ENCODE measurements around the gene PDZRN3. TPM values are rescaled to one million over a fixed set of nuclear protein-coding genes. Genes with fewer than 3 reads are reported as not detected.
A peak's percentile ranks its signal among the peaks of the same experiment; 100 is the strongest.

The PDZRN3 gene
- polyA plus RNA-seq, 1 of the 3 experiments (the other 2 are of a cell fraction) = 10.3 TPM

DNA sequence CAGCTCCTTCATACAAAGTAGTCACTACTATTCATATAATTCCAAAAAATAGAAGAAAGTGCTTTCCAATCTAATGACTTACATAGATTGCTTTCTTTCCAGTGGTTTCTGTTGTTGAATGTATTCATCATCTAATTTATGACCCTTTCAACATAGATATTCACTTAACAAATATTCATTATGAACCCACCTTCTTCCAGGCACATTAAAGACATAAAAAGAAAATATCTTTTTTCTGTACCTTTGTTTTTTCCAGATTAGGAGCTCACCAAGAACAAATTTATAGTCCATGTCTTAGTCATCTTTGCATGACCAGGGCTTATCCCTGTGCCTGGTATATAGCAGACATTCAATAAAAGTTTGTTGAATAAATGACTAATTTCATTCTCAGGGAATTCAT, 32.4 kb upstream of the PDZRN3 start:
- CTCF ChIA-PET = interaction anchor here (1.4 kb wide), 1 partner anchor 11 kb away, joined by 3 read pairs; no protein-coding TSS in a partner anchor
- no peak overlapping the region for H3K4me3 ChIP-seq (ENCODE audit: low read depth in 2 of 2, low read length in 1 of 2)

More for the DNA sequence above, 32.4 kb upstream of the PDZRN3 start:
- DNase-seq = no peak
- Histone ChIP-seq H3K27me3 (ENCODE audit: insufficient read depth) (no peaks in the 10 kb centered on the region), H3K4me1 (ENCODE audit: control insufficient read depth in 1 of 2, insufficient read depth in 2 of 2, low read depth in 1 of 2, low read length in 1 of 2) (no peaks in the 10 kb centered on the region; a peak in 2 of 4 replicates), H3K27ac (ENCODE audit: low read depth in 2 of 2, low read length in 1 of 2) (peak overlapping the region; percentile 51 to 69; a peak in 3 of 4 replicates), H3K9ac (no peak overlapping the region), H3K9me3 (no peaks in the 10 kb centered on the region), H3K36me3 (replicated peaks in 1 of 2; ENCODE audit: control insufficient read depth in 1 of 2, insufficient read depth in 2 of 2, low read length in 1 of 2) (no peaks in the 10 kb centered on the region), H3K9me2 (no peaks in the 10 kb centered on the region), H3K4me2 (no peak overlapping the region), H4K20me1 (ENCODE audit: insufficient read depth) (no peaks in the 10 kb centered on the region), H3K79me2 (ENCODE audit: insufficient read depth) (no peaks in the 10 kb centered on the region), H2AFZ (ENCODE audit: low read depth) (no peak overlapping the region), H3F3A (replicated peaks; ENCODE audit: insufficient read depth) (peaks cover 5% of the 10 kb centered on the region)
- no peak for TF ChIP-seq RAD21 (IDR thresholded peaks at IDR 0.05; ENCODE audit: low read length)
- TF ChIP-seq PBX3 (IDR thresholded peaks at IDR 0.05) = no peak
- TF ChIP-seq, protein P1, sequence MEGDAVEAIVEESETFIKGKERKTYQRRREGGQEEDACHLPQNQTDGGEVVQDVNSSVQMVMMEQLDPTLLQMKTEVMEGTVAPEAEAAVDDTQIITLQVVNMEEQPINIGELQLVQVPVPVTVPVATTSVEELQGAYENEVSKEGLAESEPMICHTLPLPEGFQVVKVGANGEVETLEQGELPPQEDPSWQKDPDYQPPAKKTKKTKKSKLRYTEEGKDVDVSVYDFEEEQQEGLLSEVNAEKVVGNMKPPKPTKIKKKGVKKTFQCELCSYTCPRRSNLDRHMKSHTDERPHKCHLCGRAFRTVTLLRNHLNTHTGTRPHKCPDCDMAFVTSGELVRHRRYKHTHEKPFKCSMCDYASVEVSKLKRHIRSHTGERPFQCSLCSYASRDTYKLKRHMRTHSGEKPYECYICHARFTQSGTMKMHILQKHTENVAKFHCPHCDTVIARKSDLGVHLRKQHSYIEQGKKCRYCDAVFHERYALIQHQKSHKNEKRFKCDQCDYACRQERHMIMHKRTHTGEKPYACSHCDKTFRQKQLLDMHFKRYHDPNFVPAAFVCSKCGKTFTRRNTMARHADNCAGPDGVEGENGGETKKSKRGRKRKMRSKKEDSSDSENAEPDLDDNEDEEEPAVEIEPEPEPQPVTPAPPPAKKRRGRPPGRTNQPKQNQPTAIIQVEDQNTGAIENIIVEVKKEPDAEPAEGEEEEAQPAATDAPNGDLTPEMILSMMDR (IDR thresholded peaks at IDR 0.05) = no peak
- TF ChIP-seq, protein P2, sequence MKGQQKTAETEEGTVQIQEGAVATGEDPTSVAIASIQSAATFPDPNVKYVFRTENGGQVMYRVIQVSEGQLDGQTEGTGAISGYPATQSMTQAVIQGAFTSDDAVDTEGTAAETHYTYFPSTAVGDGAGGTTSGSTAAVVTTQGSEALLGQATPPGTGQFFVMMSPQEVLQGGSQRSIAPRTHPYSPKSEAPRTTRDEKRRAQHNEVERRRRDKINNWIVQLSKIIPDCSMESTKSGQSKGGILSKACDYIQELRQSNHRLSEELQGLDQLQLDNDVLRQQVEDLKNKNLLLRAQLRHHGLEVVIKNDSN (IDR thresholded peaks at IDR 0.05; ENCODE audit: borderline replicate concordance, low read depth) = no peak
- no peak for TF ChIP-seq IRF3 (IDR thresholded peaks at IDR 0.05; ENCODE audit: low read depth, low read length)
- no peak for TF ChIP-seq ELF1 (IDR thresholded peaks at IDR 0.05)
- no peak for TF ChIP-seq GATA2 (CRISPR knock-in tag; IDR thresholded peaks at IDR 0.05)
- TF ChIP-seq, protein P3, sequence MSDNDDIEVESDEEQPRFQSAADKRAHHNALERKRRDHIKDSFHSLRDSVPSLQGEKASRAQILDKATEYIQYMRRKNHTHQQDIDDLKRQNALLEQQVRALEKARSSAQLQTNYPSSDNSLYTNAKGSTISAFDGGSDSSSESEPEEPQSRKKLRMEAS (IDR thresholded peaks at IDR 0.05; ENCODE audit: low read depth) = no peak
- no peak for TF ChIP-seq ZBTB33 (IDR thresholded peaks at IDR 0.05; ENCODE audit: borderline replicate concordance, low read depth)
- no peak for TF ChIP-seq RFX5 (IDR thresholded peaks at IDR 0.05; ENCODE audit: low read length)
- POLR2A ChIA-PET = no interaction called here

All from SK-N-SH (cell line).